ENCODE results near the gene MINDY4. TPM values are rescaled to one million over a fixed set of nuclear protein-coding genes. Genes with fewer than 3 reads are reported as not detected.
"Not testable (repeated sequence)": the region's sequence is repeated elsewhere in the genome, so short reads cannot be mapped to it uniquely, and the experiment has no call there.

MINDY4 gene
- total RNA-seq, 1 donor from 2014 or later = 4.1 TPM

DNA sequence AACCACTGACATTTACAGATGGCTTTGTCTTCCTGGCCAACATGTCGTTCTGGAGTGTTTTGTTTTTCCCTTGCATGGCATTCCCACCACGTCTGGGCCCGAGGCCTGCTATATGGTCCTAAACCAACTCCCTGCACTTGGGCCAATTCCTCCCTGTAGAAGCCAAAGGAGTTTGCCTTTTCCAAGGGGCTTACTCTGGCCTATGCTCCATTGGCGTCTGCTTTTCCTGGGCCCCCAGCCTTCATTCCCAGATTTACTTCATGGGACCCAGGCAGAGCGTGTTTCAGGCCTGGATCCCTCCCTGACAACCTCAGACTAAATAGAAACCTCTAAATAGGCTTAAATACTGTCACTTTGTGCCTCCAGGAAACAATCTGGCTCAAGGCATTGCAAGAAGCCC lies 60.7 kb downstream of the MINDY4 start:
- no peak for DNase-seq (ENCODE audit: low read depth)
- Histone ChIP-seq H3K27me3 (ENCODE audit: insufficient read depth, low read length) (no peaks in the 10 kb centered on the region), H2AFZ (ENCODE audit: low read depth, low read length) (no peak overlapping the region), H3K9me3 (ENCODE audit: insufficient read depth, low read depth, low read length) (no peaks in the 10 kb centered on the region), H3K4me3 (ENCODE audit: insufficient read depth, low read depth, low read length) (no peak overlapping the region), H3K36me3 (ENCODE audit: insufficient read depth, low read length) (no peaks in the 10 kb centered on the region), H3K4me2 (ENCODE audit: low read length) (no peak overlapping the region), H3K9ac (ENCODE audit: low read length) (no peak overlapping the region), H3K79me2 (ENCODE audit: insufficient read depth, low read length) (no peaks in the 10 kb centered on the region), H3K27ac (ENCODE audit: low read depth, low read length) (no peak overlapping the region), H4K20me1 (ENCODE audit: insufficient read depth, low read length) (no peaks in the 10 kb centered on the region), H3K4me1 (ENCODE audit: insufficient read depth, low read length) (no peaks in the 10 kb centered on the region)
- Mint-ChIP-seq H3K36me3 (ENCODE audit: low read depth, unreplicated experiment) (peaks cover 28% of the 10 kb centered on the region), H3K4me3 (ENCODE audit: unreplicated experiment) (no peak overlapping the region), H3K27ac (ENCODE audit: unreplicated experiment) (no peak overlapping the region), H3K27me3 (ENCODE audit: low read depth, unreplicated experiment) (peaks cover 8% of the 10 kb centered on the region), H3K9me3 (ENCODE audit: unreplicated experiment) (peaks cover 35% of the 10 kb centered on the region), H3K4me1 (ENCODE audit: low read depth, unreplicated experiment) (peaks cover 7% of the 10 kb centered on the region)
- FAIRE-seq = no peak
- no peak for TF ChIP-seq EZH2 (IDR thresholded peaks at IDR 0.05; ENCODE audit: insufficient read depth, low read length)
- TF ChIP-seq, protein P1, sequence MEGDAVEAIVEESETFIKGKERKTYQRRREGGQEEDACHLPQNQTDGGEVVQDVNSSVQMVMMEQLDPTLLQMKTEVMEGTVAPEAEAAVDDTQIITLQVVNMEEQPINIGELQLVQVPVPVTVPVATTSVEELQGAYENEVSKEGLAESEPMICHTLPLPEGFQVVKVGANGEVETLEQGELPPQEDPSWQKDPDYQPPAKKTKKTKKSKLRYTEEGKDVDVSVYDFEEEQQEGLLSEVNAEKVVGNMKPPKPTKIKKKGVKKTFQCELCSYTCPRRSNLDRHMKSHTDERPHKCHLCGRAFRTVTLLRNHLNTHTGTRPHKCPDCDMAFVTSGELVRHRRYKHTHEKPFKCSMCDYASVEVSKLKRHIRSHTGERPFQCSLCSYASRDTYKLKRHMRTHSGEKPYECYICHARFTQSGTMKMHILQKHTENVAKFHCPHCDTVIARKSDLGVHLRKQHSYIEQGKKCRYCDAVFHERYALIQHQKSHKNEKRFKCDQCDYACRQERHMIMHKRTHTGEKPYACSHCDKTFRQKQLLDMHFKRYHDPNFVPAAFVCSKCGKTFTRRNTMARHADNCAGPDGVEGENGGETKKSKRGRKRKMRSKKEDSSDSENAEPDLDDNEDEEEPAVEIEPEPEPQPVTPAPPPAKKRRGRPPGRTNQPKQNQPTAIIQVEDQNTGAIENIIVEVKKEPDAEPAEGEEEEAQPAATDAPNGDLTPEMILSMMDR (IDR thresholded peaks at IDR 0.05; ENCODE audit: insufficient read depth, low read depth, low read length) = no peak

DNA sequence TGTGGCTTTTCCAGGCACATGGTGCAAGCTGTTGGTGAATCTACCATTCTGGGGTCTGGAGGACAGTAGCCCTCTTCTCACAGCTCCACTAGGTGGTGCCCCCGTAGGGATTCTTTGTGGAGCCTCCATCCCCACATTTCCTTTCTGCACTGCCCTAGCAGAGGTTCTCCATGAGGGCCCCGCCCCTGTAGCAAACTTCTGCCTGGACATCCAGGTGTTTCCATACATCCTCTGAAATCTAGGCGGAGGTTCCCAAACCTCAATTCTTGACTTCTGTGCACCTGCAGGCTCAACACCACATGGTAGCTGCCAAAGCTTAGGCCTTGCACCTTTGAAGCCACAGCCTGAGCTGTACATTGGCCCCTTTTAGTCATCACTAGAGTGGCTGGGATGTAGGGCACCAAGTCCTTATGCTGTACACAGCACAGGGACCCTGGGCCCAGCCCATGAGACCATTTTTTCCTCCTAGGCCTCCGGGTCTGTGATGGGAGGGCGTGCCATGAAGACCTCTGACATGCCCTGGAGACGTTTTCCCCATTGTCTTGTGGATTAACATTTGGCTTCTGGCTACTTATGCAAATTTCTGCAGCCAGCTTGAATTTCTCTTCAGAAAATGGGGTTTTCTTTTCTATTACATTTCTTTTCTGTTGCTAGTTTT lies 62.9 kb downstream of the MINDY4 start:
- not testable (repeated sequence) for H3K9ac ChIP-seq (ENCODE audit: low read length); DNase-seq (ENCODE audit: low read depth); H3K27ac ChIP-seq (ENCODE audit: low read depth, low read length); H3K4me3 ChIP-seq (ENCODE audit: insufficient read depth, low read depth, low read length); H4K20me1 ChIP-seq (ENCODE audit: insufficient read depth, low read length); H3K4me1 Mint-ChIP-seq (ENCODE audit: low read depth, unreplicated experiment); H3K79me2 ChIP-seq (ENCODE audit: insufficient read depth, low read length); H2AFZ ChIP-seq (ENCODE audit: low read depth, low read length); H3K27me3 Mint-ChIP-seq (ENCODE audit: low read depth, unreplicated experiment); H3K36me3 ChIP-seq (ENCODE audit: insufficient read depth, low read length); H3K4me3 Mint-ChIP-seq (ENCODE audit: unreplicated experiment); H3K9me3 ChIP-seq (ENCODE audit: insufficient read depth, low read depth, low read length); H3K4me1 ChIP-seq (ENCODE audit: insufficient read depth, low read length); H3K4me2 ChIP-seq (ENCODE audit: low read length); H3K27me3 ChIP-seq (ENCODE audit: insufficient read depth, low read length); H3K27ac Mint-ChIP-seq (ENCODE audit: unreplicated experiment); FAIRE-seq
- peaks cover 33% of the 10 kb centered on the region for H3K36me3 Mint-ChIP-seq (ENCODE audit: low read depth, unreplicated experiment)
- H3K9me3 Mint-ChIP-seq (ENCODE audit: unreplicated experiment) = peaks cover 35% of the 10 kb centered on the region

DNA sequence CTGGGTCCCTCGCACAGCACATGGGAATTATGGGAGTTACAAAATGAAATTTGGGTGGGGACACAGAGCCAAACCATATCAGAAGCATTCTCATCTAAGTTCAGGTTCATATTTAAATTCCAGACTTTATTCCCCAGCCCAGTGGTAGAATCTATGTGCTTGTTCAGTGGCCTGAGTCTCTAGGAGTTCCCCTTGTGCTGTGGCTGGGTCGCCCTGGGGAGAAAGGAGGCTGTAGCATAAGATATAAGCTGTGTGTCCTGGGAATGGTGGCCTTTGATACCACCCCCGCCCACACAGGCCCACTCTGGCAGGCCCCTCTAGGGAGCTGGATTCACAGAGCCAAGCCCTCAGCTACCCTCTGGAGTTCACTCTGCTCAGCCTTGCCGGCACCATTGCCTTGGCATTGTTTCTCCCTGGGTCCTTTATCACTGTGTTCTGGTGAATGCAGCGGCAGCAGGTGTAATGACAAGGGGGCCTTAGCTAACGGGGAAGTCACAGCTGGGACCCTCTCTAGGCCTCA lies 64.2 kb downstream of the MINDY4 start:
- H3K4me3 ChIP-seq (ENCODE audit: insufficient read depth, low read depth, low read length) = no peak overlapping the region
- H3K79me2 ChIP-seq (ENCODE audit: insufficient read depth, low read length) = no peaks in the 10 kb centered on the region
- peaks cover 6% of the 10 kb centered on the region for H3K4me1 Mint-ChIP-seq (ENCODE audit: low read depth, unreplicated experiment)
- no peak overlapping the region for H3K4me3 Mint-ChIP-seq (ENCODE audit: unreplicated experiment)
- no peaks in the 10 kb centered on the region for H3K4me1 ChIP-seq (ENCODE audit: insufficient read depth, low read length)
- no peak for TF ChIP-seq EZH2 (IDR thresholded peaks at IDR 0.05; ENCODE audit: insufficient read depth, low read length)
- TF ChIP-seq, protein P1 (IDR thresholded peaks at IDR 0.05; ENCODE audit: insufficient read depth, low read depth, low read length) = no peak
- no peaks in the 10 kb centered on the region for H3K9me3 ChIP-seq (ENCODE audit: insufficient read depth, low read depth, low read length)
- peaks cover 33% of the 10 kb centered on the region for H3K9me3 Mint-ChIP-seq (ENCODE audit: unreplicated experiment)
- H3K9ac ChIP-seq (ENCODE audit: low read length) = no peak overlapping the region
- H4K20me1 ChIP-seq (ENCODE audit: insufficient read depth, low read length) = no peaks in the 10 kb centered on the region
- H3K27me3 Mint-ChIP-seq (ENCODE audit: low read depth, unreplicated experiment) = peaks cover 4% of the 10 kb centered on the region
- FAIRE-seq = no peak
- peaks cover 35% of the 10 kb centered on the region for H3K36me3 Mint-ChIP-seq (ENCODE audit: low read depth, unreplicated experiment)
- no peak overlapping the region for H3K27ac ChIP-seq (ENCODE audit: low read depth, low read length)
- H3K4me2 ChIP-seq (ENCODE audit: low read length) = no peak overlapping the region
- no peaks in the 10 kb centered on the region for H3K36me3 ChIP-seq (ENCODE audit: insufficient read depth, low read length)
- H3K27ac Mint-ChIP-seq (ENCODE audit: unreplicated experiment) = no peak overlapping the region
- H3K27me3 ChIP-seq (ENCODE audit: insufficient read depth, low read length) = no peaks in the 10 kb centered on the region
- H2AFZ ChIP-seq (ENCODE audit: low read depth, low read length) = no peak overlapping the region
- DNase-seq (ENCODE audit: low read depth) = no peak
